ENCODE measurements around the gene ZNF221. TPM values are rescaled to one million over a fixed set of nuclear protein-coding genes. Genes with fewer than 3 reads are reported as not detected.
A peak's percentile ranks its signal among the peaks of the same experiment; 100 is the strongest.

ZNF221 gene
- total and polyA plus RNA-seq, 2 experiments from 2014 or later, result 1.5 to 9.2 TPM

DNA sequence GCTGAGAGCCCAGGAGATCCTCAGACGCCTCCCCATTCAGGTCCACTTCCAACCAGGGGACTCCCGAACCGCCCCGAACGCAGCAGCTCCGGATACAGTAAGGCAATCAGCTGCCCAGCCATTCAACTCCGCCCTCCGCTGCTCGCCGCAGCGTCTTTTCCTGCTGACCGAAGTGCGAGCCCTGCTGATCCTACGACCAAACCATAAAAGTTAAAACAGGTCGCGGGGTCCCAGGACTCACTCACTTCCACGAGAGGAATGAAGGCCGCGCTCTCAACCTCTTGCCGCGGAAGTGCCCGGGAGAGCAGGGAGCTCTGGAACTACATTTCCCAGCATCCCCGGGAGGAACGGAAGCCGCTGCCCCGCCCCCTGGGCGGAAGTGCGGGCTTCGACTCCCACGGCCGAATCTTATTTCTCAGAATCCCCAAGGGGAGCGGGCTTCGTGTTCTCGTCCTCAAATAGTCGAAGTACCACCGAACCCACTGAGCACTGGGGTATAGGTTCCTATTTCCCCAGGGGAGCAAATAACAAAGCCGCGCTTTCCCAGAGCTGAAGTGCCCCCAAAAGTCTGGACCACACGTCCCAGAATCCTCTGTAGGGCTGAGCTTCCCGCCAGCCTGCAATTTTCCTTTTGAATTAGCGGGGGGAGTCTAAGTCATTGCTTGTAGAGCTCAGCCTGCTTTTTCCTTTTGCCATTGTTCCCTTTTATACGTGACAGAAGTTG is 15.9 kb upstream of the ZNF221 start, which contains the start of gene ZNF45:
ZNF45 (minus strand) TSS at position 298 of the 724 bp plus-strand sequence. CDS start 13,097 bp downstream, outside the sequence.
- Histone ChIP-seq H4K20me1 (replicated peaks; ENCODE audit: insufficient read depth) (peaks cover 3% of the 10 kb centered on the region; the same call in 1 of the 2 replicates), H3K4me2 (peak within 1 kb of the TSS; percentile 83), H3K4me3 (peak within 1 kb of the TSS; percentile 70), H3K27ac (ENCODE audit: low read depth) (peak within 1 kb of the TSS; percentile 46; the same call in 1 of the 2 replicates), H3K27me3 (ENCODE audit: insufficient read depth) (no peaks in the 10 kb centered on the region), H3K9me2 (ENCODE audit: insufficient read depth) (0 out of 2 replicates have a peak, but pooled peaks cover 7% of the 10 kb centered on the region), H3K79me2 (replicated peaks; ENCODE audit: insufficient read depth) (peaks cover 13% of the 10 kb centered on the region), H3F3A (replicated peaks; ENCODE audit: low read depth) (no peaks in the 10 kb centered on the region), H2AFZ (peak within 1 kb of the TSS; percentile 93), H3K36me3 (ENCODE audit: insufficient read depth) (peaks cover 6% of the 10 kb centered on the region), H3K4me1 (ENCODE audit: insufficient read depth) (peaks cover 9% of the 10 kb centered on the region; the same call in 1 of the 2 replicates)
- ATAC-seq (peak; percentile 96), DNase-seq (ENCODE audit: low spot score) (peak; percentile 96)
- Mint-ChIP-seq H3K27me3 (ENCODE audit: insufficient read depth, low read depth, poor library complexity) (peaks cover 8% of the 10 kb centered on the region), H3K9me3 (peaks cover 8% of the 10 kb centered on the region; the same call in 2 of the 3 replicates), H3K27ac (peak within 1 kb of the TSS; percentile 96), H3K4me1 (peaks cover 7% of the 10 kb centered on the region; the same call in 2 of the 3 replicates), H3K4me3 (peak within 1 kb of the TSS; percentile 97), H3K36me3 (ENCODE audit: low read depth) (peaks cover 23% of the 10 kb centered on the region; the same call in 2 of the 3 replicates)
- TF ChIP-seq, protein P1, sequence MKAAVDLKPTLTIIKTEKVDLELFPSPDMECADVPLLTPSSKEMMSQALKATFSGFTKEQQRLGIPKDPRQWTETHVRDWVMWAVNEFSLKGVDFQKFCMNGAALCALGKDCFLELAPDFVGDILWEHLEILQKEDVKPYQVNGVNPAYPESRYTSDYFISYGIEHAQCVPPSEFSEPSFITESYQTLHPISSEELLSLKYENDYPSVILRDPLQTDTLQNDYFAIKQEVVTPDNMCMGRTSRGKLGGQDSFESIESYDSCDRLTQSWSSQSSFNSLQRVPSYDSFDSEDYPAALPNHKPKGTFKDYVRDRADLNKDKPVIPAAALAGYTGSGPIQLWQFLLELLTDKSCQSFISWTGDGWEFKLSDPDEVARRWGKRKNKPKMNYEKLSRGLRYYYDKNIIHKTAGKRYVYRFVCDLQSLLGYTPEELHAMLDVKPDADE (IDR thresholded peaks at IDR 0.05), result peak; percentile 97
- TF ChIP-seq, protein P2, sequence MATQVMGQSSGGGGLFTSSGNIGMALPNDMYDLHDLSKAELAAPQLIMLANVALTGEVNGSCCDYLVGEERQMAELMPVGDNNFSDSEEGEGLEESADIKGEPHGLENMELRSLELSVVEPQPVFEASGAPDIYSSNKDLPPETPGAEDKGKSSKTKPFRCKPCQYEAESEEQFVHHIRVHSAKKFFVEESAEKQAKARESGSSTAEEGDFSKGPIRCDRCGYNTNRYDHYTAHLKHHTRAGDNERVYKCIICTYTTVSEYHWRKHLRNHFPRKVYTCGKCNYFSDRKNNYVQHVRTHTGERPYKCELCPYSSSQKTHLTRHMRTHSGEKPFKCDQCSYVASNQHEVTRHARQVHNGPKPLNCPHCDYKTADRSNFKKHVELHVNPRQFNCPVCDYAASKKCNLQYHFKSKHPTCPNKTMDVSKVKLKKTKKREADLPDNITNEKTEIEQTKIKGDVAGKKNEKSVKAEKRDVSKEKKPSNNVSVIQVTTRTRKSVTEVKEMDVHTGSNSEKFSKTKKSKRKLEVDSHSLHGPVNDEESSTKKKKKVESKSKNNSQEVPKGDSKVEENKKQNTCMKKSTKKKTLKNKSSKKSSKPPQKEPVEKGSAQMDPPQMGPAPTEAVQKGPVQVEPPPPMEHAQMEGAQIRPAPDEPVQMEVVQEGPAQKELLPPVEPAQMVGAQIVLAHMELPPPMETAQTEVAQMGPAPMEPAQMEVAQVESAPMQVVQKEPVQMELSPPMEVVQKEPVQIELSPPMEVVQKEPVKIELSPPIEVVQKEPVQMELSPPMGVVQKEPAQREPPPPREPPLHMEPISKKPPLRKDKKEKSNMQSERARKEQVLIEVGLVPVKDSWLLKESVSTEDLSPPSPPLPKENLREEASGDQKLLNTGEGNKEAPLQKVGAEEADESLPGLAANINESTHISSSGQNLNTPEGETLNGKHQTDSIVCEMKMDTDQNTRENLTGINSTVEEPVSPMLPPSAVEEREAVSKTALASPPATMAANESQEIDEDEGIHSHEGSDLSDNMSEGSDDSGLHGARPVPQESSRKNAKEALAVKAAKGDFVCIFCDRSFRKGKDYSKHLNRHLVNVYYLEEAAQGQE (IDR thresholded peaks at IDR 0.05; ENCODE audit: unreplicated experiment), result no peak
- TF ChIP-seq STAT1 (IDR thresholded peaks at IDR 0.05; ENCODE audit: unreplicated experiment) (no peak), CREB1 (CRISPR knock-in tag; IDR thresholded peaks at IDR 0.05; ENCODE audit: low read depth) (no peak), POLR2AphosphoS5 (IDR thresholded peaks at IDR 0.05; ENCODE audit: low read depth) (peak; percentile 71), ZNF114 (CRISPR knock-in tag; IDR thresholded peaks at IDR 0.05) (no peak), NANOG (IDR thresholded peaks at IDR 0.05; ENCODE audit: borderline replicate concordance) (no peak), EZH2 (IDR thresholded peaks at IDR 0.05; ENCODE audit: low read depth, unreplicated experiment) (no peak), ZNF331 (CRISPR knock-in tag; IDR thresholded peaks at IDR 0.05; ENCODE audit: low read depth) (no peak), EZH2phosphoT487 (IDR thresholded peaks at IDR 0.05; ENCODE audit: unreplicated experiment) (no peak), JUNB (IDR thresholded peaks at IDR 0.05; ENCODE audit: unreplicated experiment) (no peak)
- TF ChIP-seq, protein P3, sequence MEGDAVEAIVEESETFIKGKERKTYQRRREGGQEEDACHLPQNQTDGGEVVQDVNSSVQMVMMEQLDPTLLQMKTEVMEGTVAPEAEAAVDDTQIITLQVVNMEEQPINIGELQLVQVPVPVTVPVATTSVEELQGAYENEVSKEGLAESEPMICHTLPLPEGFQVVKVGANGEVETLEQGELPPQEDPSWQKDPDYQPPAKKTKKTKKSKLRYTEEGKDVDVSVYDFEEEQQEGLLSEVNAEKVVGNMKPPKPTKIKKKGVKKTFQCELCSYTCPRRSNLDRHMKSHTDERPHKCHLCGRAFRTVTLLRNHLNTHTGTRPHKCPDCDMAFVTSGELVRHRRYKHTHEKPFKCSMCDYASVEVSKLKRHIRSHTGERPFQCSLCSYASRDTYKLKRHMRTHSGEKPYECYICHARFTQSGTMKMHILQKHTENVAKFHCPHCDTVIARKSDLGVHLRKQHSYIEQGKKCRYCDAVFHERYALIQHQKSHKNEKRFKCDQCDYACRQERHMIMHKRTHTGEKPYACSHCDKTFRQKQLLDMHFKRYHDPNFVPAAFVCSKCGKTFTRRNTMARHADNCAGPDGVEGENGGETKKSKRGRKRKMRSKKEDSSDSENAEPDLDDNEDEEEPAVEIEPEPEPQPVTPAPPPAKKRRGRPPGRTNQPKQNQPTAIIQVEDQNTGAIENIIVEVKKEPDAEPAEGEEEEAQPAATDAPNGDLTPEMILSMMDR (conservative IDR thresholded peaks at IDR 0.05; ENCODE audit: low read depth in 2 of 2), result no peak
- TF ChIP-seq, protein P4, sequence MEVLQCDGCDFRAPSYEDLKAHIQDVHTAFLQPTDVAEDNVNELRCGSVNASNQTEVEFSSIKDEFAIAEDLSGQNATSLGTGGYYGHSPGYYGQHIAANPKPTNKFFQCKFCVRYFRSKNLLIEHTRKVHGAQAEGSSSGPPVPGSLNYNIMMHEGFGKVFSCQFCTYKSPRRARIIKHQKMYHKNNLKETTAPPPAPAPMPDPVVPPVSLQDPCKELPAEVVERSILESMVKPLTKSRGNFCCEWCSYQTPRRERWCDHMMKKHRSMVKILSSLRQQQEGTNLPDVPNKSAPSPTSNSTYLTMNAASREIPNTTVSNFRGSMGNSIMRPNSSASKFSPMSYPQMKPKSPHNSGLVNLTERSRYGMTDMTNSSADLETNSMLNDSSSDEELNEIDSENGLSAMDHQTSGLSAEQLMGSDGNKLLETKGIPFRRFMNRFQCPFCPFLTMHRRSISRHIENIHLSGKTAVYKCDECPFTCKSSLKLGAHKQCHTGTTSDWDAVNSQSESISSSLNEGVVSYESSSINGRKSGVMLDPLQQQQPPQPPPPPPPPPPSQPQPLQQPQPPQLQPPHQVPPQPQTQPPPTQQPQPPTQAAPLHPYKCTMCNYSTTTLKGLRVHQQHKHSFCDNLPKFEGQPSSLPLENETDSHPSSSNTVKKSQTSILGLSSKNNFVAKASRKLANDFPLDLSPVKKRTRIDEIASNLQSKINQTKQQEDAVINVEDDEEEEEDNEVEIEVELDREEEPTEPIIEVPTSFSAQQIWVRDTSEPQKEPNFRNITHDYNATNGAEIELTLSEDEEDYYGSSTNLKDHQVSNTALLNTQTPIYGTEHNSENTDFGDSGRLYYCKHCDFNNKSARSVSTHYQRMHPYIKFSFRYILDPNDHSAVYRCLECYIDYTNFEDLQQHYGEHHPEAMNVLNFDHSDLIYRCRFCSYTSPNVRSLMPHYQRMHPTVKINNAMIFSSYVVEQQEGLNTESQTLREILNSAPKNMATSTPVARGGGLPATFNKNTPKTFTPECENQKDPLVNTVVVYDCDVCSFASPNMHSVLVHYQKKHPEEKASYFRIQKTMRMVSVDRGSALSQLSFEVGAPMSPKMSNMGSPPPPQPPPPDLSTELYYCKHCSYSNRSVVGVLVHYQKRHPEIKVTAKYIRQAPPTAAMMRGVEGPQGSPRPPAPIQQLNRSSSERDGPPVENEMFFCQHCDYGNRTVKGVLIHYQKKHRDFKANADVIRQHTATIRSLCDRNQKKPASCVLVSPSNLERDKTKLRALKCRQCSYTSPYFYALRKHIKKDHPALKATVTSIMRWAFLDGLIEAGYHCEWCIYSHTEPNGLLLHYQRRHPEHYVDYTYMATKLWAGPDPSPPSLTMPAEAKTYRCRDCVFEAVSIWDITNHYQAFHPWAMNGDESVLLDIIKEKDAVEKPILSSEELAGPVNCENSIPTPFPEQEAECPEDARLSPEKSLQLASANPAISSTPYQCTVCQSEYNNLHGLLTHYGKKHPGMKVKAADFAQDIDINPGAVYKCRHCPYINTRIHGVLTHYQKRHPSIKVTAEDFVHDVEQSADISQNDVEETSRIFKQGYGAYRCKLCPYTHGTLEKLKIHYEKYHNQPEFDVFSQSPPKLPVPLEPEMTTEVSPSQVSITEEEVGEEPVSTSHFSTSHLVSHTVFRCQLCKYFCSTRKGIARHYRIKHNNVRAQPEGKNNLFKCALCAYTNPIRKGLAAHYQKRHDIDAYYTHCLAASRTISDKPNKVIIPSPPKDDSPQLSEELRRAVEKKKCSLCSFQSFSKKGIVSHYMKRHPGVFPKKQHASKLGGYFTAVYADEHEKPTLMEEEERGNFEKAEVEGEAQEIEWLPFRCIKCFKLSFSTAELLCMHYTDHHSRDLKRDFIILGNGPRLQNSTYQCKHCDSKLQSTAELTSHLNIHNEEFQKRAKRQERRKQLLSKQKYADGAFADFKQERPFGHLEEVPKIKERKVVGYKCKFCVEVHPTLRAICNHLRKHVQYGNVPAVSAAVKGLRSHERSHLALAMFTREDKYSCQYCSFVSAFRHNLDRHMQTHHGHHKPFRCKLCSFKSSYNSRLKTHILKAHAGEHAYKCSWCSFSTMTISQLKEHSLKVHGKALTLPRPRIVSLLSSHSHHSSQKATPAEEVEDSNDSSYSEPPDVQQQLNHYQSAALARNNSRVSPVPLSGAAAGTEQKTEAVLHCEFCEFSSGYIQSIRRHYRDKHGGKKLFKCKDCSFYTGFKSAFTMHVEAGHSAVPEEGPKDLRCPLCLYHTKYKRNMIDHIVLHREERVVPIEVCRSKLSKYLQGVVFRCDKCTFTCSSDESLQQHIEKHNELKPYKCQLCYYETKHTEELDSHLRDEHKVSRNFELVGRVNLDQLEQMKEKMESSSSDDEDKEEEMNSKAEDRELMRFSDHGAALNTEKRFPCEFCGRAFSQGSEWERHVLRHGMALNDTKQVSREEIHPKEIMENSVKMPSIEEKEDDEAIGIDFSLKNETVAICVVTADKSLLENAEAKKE (CRISPR knock-in tag; IDR thresholded peaks at IDR 0.05), result no peak

Data from GM23338 (cell line).